NOMO-1 (cell line): ENCODE data around the gene DNAH14.
A peak's percentile ranks its signal among the peaks of the same experiment; 100 is the strongest.

Experiments used
- DNase-seq, 2 experiments: peaks; one replicate each; lab custom pipeline; 2025; ENCODE audit not compliant: unreplicated experiment in 2 of 2; lab: John Stamatoyannopoulos, UW

Gene DNAH14

GRCh38 chr1:225423518-225423855 is 494.0 kb downstream of the DNAH14 start:
- DNase-seq = no peak

GRCh38 chr1:225424562-225425200 is 495.2 kb downstream of the DNAH14 start:
- DNase-seq = no peak

- peak; percentile 47 to 81 for DNase-seq
These were observed 495.8 kb downstream of the DNAH14 start for GRCh38 chr1:225425201-225425786.

- DNase-seq = no peak
These were observed 497.1 kb downstream of the DNAH14 start for GRCh38 chr1:225426395-225427234.

GRCh38 chr1:225427235-225428067 is 498.0 kb downstream of the DNAH14 start, which contains the start of gene LBR:
TSS of gene LBR (minus strand) at chr1:225428038. CDS start at chr1:225424075, 3,963 bp downstream.
- DNase-seq = peak in 1 of 2 experiments; percentile 47

GRCh38 chr1:225428068-225428880 is 498.8 kb downstream of the DNAH14 start:
- peak; percentile 89 to 94 for DNase-seq

- peak; percentile 86 to 96 for DNase-seq
These were observed 499.5 kb downstream of the DNAH14 start for GRCh38 chr1:225428881-225429455.

GRCh38 chr1:225430301-225430700 is 500.8 kb downstream of the DNAH14 start:
- DNase-seq = no peak

- no peak for DNase-seq
These were observed 501.8 kb downstream of the DNAH14 start for GRCh38 chr1:225431081-225431863.

GRCh38 chr1:225434046-225434445 is 504.6 kb downstream of the DNAH14 start:
- DNase-seq = peak in 1 of 2 experiments; percentile 35

GRCh38 chr1:225435076-225435475 is 505.6 kb downstream of the DNAH14 start:
- no peak for DNase-seq

- no peak for DNase-seq
These were observed 506.0 kb downstream of the DNAH14 start for GRCh38 chr1:225435487-225435886.

GRCh38 chr1:225435957-225436392 is 506.5 kb downstream of the DNAH14 start:
- no peak for DNase-seq

GRCh38 chr1:225437710-225438437 is 508.4 kb downstream of the DNAH14 start:
- peak in 1 of 2 experiments; percentile 11 for DNase-seq

GRCh38 chr1:225440380-225441221 is 511.1 kb downstream of the DNAH14 start:
- no peak for DNase-seq

- no peak for DNase-seq
These were observed 512.0 kb downstream of the DNAH14 start for GRCh38 chr1:225441314-225442122.
